HG02588 (cell line): Measurements from ENCODE around the gene ALK.

Experiments used
- ATAC-seq: cut with Tn5 transposase; IDR thresholded peaks from one replicate; pipeline ENCODE4 v1.9.1; 2021; ENCODE audit warnings: mild to moderate bottlenecking, moderate library complexity; ENCODE audit not compliant: unreplicated experiment

ALK gene

DNA sequence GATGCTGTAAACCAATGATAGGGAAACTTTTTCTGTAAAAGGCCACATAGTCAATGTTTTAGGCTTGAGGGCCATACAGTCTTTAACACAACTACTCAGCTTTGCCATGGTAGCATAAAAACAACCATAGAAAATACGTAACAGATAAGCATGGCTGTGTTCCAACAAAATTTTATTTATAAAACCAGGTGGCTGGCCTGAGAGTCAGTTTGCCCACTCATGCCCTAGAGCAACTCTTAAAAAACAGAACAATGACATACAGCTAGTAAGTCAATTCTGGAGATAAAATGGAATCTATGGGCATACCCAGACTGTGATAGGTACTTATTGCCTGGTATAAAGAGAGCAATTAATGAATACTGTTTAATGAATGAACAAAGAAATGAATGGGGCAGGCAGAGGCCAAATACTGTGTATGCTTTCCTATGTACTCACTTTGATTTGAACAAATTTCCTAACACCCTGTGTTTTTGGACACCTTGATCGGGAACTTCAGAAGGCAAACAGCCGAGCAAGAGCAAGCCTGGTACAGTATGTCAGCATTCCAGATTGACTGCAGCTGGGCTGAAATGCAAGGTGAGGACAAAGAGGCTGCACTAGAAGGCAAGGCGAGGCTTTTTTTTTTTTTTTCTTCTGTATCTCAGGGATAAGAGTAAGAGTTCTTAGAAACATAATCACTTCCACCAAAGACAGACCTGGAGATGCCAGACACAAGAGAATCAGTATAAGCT lies 490.8 kb downstream of the ALK start:
- ATAC-seq, result no peak

DNA sequence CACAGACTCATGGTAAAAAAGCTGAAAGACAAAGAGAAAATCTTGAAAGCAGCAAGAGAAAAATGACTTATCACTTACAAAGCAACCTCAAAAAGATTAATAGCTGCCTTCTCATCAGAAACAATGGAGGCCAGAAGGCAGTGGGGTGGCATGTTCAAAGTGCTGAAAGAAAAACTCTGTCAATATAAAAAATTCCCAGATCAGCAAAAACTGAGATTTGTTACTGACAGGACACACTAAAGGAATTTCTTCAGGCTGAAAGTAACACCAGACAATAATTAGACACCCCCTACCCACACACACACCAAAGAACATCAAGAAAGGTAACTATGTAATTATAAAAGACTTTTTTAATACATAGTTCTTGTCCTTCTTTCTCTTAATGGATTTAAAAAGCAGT lies 495.0 kb downstream of the ALK start:
- no peak for ATAC-seq

DNA sequence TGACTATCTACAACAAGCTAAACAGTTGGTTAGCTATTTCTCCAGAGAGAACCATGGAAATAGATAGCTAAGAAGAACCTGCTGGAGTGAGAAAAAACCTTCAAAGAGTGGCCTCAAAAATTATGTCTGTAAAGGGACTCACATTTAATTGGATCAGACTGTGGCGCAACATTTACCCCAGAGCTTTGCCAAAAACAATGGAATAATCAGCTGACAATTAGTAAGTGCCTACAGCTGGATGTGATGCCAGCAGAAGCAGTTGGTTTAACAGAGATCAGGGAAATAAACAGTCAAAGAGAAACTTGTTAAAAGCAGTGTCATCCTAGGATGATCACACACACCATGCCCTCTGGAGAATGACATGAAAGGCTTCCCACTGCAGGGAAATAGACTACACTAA lies 495.5 kb downstream of the ALK start:
- ATAC-seq, result no peak

DNA sequence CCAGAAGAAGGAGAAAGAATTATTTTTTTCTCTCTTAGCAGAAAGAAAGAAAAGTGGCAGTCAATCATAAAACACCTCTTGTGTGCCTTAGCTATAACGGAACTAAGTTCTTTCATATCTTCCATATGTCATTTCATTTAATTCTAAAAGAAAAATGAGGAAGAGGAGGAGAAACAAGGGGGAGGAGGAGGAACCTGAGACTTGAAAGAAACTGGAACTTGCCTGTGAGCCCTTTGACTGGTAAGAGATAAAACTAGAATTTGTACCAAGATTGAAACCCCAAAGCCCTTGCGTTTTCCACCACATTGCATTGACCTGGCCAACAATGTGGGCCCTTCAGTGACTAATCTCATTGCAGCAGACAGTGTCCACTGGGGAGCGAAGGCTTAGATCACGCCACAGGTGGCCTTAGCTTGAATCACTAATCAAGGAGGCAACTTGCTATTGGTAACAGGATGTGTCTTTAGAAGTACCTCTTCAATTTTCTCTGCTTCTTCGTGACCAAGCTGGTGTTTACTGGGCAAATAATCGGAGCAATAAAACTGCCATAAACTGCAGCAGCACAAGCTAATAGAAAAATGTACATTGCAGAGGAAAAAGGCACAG lies 498.2 kb downstream of the ALK start:
- ATAC-seq, result no peak

DNA sequence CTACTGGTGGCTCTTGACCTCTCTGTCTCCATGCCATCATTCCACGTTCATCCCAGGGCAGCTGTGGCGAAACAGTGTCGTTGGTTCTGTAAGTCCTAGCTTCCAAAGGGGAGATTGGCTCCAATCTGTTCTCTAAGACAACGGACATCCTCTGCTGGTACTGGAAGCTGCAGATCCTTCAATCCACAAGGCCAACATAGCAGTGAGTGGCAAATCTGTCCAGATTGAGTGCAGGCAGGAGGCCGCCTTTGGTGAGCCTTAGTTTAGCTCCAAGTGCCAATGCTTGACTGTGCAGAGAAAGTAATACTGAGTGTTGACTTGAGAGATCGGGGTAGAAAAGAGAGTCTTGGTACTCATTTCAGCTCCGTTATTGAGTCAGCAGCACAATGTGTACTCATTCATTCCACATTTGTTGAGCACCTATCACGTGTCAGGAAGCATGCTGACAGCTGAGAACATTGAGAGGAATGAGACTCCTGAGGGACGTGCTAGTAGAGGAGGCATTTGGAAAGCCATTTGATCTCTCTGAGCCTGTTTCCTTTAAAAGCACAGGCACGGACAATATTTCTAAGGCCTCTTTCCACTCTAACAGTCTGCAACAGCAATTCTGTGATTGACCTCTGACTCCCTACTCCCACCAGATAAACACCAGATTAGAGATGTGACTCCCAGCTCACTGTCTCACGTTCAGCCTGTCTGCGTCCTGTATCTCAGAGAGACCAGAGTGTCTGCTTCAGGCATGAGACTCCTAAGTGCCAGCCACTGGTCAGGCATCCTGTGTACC lies 500.2 kb downstream of the ALK start:
- ATAC-seq, result no peak

DNA sequence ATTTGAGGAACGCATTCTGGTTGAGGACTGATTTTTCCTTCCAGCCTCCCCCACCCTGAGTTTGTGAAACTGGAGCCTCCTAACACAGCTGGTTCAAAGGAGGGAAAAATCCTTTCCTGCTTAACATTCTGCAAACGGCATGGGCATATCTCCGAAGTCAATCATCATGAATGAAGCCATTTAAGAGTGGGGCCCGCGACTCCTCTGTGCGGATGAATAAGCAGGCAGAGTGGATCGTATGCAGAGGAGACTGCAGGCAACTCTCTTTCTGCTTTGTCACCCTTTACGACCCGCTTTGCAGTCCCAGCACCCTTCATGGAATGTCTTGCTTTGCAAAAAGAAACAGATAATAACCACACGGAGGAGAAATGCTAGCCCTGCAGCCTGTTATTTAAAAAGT lies 500.9 kb downstream of the ALK start:
- no peak for ATAC-seq

DNA sequence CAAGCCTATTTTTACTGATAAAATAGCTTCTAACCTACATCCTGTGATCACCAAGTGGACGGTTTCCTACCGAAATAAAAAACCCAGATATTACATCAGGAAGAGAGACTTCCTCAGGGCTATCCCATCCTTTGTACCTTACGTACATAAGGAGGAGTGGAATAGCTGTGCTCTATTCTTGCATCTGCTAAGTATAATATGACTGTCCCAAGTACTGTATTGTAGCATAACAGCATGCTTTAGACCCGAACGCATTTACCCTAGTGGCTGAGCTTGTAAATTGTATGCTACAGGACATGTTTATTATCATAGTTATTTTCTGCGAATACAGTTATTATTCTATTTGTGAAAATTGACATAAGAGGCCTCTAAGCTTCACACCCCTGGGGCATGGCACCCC lies 503.8 kb downstream of the ALK start:
- ATAC-seq, result no peak

DNA sequence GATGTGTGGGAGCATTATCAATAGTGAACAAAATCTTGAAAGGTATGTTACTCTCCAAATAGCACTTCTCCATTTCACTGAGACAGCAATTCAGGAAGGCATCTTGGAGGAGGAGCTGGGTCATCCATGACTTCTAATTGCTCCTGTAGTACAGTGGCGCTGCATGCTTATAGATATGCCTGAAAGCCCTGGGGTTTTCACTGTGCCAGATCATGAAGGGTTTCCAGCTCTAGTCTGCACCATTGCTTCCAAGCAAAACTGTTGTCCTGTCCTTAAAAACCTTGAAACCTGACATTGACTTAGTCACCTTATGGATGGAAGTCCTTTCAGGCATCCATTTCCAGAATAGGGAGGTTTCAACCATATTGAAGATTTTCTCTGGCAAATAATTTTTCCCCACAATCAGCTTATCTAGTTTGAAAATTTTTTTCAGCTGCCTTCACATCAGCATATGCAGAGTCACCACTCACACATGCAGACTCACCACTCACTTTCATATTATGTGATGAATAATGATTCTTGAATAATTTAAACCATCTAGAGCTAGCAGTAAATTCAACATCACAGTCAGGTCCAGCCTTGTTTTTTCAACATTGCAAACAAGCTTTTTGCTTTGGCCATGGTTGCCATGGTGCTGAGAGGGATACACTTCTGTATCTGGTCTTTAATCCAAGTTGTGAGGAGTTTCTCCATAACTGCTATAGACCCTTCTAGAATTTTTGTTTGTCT lies 509.0 kb downstream of the ALK start:
- no peak for ATAC-seq

DNA sequence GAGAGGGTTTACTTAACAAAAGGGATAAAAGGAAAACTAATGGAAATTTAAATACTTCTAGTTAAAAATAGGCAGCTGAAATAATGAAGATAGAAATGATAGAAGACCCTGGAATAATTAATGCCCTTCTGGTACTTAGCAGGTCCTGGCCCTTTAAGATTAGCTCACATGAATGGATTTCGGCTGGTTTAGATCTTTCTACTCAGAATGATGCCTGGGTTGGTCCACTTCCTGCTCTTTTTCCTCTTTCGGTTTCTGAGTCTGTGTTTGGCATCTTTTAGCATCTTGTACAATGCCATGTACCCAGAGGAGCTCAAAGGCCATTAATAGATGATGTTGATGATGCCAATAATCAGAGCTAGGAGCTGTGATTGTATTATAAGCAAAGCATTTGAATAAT lies 515.7 kb downstream of the ALK start:
- ATAC-seq, result no peak

DNA sequence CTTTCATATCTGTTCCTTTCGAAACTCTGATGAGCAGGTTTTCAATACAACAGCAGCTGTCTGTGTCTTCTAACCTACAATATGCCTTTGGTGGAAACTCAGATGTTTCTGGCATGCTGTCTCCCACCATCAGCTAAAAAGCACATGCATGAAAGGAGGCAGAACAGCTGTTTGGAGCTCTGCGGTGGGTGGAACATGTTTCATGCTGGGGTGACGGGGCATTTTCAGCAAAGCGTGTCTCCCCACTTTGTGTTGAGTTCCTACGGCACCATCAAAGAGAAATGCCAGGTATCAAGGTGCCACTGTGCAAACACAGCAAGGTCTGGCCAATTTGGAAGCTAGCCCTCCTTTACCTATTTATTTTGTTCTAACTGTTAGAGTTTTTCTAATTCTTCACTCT lies 516.1 kb downstream of the ALK start:
- ATAC-seq, result no peak

DNA sequence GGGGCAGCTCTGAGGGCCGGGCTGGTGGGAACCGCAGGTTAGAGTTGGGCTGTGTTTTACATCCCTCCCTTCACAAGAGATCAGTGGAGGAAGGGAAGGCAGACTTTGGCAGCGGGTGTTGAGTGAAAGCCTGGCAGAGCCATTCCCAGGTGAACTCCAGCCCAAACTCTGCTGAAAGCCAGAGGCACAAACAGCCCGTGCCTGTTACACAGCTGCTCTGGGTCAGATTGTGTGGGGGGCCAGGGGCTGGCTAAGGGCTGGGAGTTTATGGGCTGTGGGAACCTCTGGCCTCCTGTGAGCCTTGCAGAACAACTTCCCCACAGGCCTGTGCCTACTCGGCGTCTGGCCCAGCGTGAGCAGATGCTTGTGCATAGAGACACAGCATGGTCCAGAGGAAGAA lies 519.4 kb downstream of the ALK start:
- ATAC-seq, result no peak

DNA sequence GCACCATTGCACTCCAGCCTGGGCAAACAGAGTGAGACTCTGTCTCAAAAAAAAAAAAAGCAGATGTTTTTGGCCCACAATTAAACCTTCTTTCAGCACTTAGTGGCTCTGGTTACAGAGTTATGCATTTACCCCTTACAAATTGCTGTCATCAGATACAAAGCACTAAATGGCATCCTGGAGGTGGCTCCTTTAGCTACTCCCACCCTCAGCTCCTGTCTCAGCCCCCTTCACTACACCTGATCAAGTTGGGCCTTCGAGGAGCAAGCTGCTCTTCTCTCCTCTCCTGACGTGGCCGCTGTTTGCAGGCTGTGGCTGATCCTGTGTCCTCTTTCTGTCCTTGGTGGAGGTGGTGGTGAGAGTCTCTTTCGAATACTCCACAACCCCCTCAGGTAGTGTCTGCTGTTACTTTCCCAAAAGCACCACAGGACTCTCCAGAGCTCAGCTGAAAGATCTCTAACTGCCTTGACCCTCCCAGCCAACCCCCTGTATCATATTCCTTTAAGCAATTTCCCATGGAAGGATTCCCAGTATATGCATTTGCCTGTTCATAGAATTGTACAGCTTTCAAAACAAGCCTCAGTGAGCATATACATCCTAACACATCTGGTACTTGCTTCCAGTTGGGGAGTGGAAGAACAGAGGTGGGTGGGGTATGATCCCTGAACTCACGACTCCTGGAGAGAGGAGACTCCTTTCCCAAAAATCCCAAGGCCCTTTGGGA lies 520.3 kb downstream of the ALK start:
- no peak for ATAC-seq

DNA sequence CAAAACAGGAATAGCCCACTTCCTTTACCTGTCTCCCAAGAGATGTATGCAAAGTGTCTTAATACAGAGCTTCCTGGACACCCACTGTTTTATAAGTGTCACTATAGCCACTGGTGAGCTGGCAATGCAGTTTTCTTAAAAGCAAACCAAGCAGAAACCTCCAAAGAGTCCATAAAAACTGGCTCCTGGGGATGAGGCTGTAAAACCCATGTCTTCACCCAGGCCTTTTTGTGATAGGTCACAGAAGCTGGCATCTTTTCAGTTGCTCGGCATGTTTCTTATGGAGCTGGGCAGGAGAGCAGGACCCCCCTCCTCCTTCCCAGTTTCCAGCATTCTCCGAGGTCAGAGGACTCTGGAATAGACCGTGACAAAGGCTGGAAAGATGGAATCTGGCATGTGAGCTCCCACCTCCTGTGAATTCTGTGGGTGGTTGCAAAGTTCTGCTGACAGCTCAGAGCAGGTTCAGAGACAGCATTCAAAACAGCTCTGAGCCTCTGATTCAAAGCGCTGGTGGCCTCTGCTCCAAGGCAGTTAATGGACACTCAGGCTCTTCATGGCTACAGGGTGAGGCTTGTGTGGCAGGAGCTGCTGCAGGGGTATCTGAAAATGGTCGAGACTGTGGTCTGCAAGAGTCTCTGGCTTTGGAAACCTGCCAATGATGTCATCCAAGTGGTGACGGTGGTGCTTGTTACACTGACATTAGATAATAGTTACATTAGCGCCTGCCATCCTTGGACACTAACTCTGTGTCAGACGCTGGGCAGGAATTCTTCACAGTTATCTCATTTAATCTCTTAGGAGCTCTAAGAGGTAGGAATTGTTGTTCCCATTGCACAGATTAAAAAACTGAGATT lies 522.8 kb downstream of the ALK start:
- no peak for ATAC-seq

DNA sequence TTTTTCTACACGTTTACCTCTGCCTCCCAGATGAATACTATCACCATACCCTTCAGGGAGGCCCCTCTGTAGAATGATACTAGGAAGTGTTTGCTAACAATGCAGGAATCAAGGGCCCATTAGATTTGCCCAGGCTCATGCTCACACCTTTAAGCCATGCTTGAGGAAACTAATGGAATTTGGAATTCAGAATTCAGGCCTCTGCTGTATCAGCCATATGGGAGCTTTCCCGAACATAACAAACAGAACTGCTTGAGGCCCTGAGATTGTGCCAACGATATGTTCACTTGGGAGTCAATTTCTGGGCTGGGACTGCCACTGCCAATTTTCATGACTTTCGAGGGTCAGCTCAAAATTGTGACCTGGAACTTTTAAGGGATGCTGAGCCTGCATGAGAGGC lies 523.7 kb downstream of the ALK start:
- no peak for ATAC-seq

DNA sequence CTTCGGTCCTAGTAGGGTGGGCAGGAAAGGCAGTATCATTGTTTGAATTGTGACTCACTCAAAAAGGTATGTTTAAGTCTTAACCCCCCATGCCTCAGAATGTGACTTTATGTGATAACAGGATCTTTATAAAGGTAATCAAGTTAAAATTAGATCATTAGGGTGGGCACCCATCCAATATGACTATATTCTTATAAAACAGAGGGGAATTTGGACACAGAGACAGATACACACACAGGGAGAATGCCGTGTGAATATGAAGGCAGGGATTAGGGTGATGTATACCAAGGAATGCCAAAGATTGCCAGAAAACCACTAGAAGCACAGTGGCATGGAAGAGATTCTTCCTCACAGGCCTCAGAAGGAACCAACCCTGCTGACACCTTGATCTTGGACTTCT lies 524.3 kb downstream of the ALK start:
- no peak for ATAC-seq

DNA sequence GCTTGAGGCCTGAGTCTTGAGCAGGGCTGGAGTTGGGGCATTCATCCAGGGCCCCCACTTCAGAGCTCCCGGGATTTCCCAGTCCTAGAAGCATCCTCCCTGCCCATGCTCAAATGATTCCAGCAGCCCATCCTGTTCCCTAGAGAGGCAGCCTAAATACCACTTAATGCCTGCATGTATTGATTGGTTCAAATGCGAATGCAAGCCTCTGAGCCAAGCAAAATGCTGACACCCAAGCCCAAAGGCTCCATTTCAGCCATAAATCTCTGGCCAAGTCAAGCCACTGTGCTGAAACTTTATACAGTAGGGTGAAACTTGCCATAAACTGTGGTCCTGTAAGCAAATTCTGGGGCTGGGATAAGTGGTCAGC lies 526.4 kb downstream of the ALK start:
- no peak for ATAC-seq

DNA sequence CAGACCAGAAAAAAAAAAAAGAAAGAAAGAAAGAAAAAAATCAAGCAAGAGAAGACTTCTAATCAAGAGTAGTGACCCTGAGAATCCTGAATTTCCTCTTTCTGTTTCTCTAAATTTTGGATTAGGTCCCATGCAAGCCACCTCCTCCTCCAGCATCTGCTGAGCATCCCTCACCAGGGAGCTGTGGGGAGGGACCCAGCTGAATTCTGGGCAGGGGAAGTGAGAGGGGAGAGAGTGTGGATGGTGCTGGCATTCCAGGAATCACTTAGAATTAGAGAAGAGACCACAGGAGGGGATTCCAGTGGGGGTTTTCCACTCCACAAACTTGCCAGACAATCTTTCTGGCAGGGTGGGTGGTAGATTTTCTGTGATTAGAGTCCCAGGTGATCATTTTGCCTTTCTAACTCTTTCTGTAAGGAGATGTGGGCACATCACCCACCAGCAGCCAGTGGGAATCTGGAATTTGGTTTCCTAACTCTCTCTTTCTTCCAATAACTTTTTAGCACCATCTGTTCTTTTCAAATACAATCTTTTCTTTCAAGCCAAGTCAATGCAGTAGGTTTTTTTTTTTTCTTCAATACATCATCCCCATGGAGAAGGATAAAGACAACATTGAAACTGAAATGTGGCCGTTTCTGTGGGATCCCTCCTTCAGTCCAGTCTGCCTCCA lies 526.9 kb downstream of the ALK start:
- ATAC-seq, result no peak

DNA sequence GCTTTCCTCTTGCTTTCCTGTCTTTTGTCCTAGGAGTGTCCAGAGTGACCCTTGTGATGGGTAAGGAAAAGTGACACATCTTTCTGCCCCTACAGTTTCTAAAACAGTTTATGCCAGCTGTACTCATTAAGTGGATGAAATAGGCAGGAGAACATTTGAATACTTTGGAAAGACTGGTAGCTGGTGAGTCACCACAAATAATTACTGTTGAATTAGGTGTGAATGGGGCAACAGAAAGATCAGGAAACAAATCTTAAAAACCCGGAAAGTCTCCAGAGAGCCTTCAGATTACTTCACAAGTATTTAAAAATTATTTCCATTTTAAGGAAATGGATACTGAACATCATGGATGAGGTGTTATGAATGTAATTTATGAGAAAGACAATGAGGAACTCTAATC lies 527.7 kb downstream of the ALK start:
- ATAC-seq, result no peak

DNA sequence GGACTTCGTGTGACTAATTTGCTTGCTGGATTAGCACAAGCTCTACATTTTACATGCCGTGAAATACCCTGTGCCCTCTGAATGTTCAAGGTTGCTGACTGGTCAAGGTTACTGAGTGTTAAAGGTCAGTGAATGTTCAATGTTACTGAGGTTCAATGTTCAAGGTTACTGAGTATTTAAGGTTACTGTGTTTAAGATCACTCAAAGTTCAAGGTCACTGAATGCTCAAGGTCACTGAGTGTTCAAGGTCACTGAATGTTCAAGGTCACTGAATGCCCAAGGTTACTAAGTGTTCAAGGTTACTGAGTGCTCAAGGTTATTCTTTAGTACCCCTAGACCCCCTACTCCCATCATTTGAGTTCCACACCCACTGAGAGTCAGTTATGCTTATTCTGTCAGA lies 528.6 kb downstream of the ALK start:
- no peak for ATAC-seq

DNA sequence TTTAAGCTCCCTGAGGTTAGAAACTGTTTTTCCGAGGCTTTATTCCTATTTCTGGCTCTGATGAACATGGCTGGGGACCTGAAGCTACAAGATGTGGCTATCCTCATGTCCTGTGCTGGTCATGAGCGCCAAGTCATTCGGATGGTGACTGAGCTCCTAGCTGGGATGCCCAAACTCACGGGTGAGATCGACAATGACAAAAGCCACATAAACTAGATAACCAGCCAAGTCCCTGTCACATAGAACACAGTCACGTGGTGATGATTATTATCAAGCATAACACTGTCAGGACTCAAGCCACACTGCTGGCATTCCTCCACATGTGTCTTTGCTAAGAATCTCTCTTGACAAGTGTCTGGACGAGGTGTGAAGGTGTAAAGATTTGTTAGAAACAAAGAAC lies 531.2 kb downstream of the ALK start:
- no peak for ATAC-seq
